ENCODE data around the gene MACROH2A2. TPM values are rescaled to one million over a fixed set of nuclear protein-coding genes. Genes with fewer than 3 reads are reported as not detected.
"Not testable (repeated sequence)": the region's sequence is repeated elsewhere in the genome, so short reads cannot be mapped to it uniquely, and the experiment has no call there.

The MACROH2A2 gene
- total RNA-seq, 4 donors from 2014 or later, result 7.0 to 21.8 (median 15.0) TPM

DNA sequence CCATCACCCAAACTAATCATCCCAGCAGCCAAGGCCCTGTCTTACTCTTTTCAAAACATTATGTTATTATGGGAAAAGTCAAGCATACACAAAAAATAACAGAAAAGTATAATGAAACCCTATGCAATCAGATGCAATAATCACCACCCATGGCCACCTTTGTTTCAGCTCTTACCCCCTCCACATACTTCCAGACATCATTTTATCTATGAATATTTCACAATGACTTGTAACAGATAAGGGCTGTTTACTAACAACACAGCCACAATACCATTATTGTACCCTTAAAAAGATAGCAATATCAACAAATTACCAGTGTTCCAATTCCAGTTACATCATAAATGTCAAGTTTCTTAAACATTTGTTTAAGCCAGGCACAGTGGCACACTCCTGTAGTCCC is 44.8 kb downstream of the MACROH2A2 start:
- Histone ChIP-seq H3K27ac (no peak overlapping the region), H3K4me3 (replicated peaks in 1 of 3) (no peak overlapping the region), H3K9me3 (no peaks in the 10 kb centered on the region), H3K36me3 (peaks cover 0 to 7% of the 10 kb centered on the region in 2 donors), H3K27me3 (no peaks in the 10 kb centered on the region), H3K4me1 (no peaks in the 10 kb centered on the region)
- DNase-seq, result no peak
- TF ChIP-seq POLR2A (IDR thresholded peaks at IDR 0.05), result no peak
- TF ChIP-seq, protein P1, sequence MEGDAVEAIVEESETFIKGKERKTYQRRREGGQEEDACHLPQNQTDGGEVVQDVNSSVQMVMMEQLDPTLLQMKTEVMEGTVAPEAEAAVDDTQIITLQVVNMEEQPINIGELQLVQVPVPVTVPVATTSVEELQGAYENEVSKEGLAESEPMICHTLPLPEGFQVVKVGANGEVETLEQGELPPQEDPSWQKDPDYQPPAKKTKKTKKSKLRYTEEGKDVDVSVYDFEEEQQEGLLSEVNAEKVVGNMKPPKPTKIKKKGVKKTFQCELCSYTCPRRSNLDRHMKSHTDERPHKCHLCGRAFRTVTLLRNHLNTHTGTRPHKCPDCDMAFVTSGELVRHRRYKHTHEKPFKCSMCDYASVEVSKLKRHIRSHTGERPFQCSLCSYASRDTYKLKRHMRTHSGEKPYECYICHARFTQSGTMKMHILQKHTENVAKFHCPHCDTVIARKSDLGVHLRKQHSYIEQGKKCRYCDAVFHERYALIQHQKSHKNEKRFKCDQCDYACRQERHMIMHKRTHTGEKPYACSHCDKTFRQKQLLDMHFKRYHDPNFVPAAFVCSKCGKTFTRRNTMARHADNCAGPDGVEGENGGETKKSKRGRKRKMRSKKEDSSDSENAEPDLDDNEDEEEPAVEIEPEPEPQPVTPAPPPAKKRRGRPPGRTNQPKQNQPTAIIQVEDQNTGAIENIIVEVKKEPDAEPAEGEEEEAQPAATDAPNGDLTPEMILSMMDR (IDR thresholded peaks at IDR 0.05), result no peak
- intact Hi-C loops (cut with DNase I), result no loop called here

DNA sequence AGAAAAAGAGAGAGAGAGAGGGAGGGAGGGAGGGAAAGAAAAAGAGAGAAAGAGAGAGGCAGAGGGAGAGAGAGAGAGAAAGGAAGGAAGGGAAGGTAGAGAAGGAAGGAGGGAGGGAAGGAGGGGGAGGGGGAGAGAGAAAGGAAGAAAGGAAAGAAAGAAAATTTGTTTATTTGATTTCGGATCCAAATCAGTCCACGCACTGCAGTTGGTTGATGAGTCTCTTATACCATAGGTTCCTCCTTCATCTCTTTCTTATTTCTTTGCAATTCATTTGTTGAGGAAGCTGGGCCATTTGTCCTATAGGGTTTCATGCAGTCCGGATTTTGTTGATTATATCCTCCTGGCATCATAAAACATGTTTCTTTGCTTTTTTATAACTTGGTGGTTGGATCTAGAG is 45.6 kb downstream of the MACROH2A2 start:
- no peak overlapping the region for H3K4me3 ChIP-seq (replicated peaks in 1 of 3)
- H3K4me1 ChIP-seq, result no peaks in the 10 kb centered on the region
- no peak overlapping the region for H3K27ac ChIP-seq
- intact Hi-C loops (cut with DNase I), result no loop called here
- no peak for DNase-seq
- no peaks in the 10 kb centered on the region for H3K27me3 ChIP-seq
- H3K9me3 ChIP-seq, result no peaks in the 10 kb centered on the region
- peaks cover 0 to 7% of the 10 kb centered on the region in 2 donors for H3K36me3 ChIP-seq
- TF ChIP-seq POLR2A (IDR thresholded peaks at IDR 0.05), result no peak
- TF ChIP-seq, protein P1 (IDR thresholded peaks at IDR 0.05), result no peak
- 91 to 97% methylated on average over 3 of the region's 3 CpGs for WGBS, 2 donors

DNA sequence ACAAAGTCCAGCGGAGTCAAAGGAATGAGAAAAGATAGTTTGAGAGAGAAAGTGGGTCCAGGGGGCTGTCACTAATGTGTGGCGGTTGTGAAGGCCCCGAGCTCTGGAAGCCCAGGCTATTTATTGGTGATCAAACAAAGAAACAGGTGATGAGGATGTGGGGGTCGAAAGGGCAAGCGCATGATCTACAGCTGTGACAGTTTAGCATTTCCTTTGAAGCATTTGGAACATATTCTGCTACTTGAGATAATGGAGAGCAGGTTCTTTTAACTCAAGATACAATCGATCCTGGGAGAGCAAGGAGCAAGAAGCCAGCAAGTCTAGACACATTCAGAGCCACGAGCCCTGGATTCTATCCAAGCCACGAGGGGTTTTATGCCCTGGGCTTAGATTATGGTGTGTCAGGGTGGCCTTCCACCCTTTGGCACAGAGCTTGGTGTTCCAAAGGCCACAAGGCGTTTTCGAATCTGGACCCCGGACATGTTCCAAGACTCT is 48.5 kb downstream of the MACROH2A2 start:
- H3K27ac ChIP-seq; H3K4me1 ChIP-seq; H3K27me3 ChIP-seq; DNase-seq; intact Hi-C loops (cut with DNase I); H3K36me3 ChIP-seq; H3K9me3 ChIP-seq; H3K4me3 ChIP-seq (replicated peaks in 1 of 3): not testable (repeated sequence)
- 85 to 87% methylated on average over 11 of the region's 11 CpGs for WGBS, 2 donors

DNA sequence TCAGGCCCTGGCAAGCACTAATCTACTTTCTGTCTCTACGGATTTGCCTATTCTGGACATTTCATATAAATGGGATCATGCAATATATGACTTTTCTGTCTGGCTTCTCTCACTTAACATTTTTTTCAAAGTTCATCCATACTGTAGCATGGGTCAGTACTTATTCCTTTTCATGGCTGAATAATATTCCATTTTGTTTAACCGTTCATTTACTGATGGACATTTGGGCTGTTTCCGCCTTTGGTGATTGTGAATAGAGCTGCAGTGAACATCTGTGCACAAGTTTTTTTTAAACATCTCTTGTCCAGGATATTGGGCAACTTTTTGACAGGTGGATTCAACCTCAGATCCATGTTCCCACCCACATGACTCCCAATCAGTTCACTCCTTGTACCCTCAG is 49.0 kb downstream of the MACROH2A2 start:
- no peak overlapping the region for H3K27ac ChIP-seq
- H3K4me1 ChIP-seq, result no peaks in the 10 kb centered on the region
- intact Hi-C loops (cut with DNase I), result no loop called here
- no peaks in the 10 kb centered on the region for H3K27me3 ChIP-seq
- H3K9me3 ChIP-seq, result no peaks in the 10 kb centered on the region
- 64 to 81% methylated on average over 3 of the region's 3 CpGs for WGBS, 2 donors
- H3K4me3 ChIP-seq (replicated peaks in 1 of 3), result no peak overlapping the region
- TF ChIP-seq, protein P1 (IDR thresholded peaks at IDR 0.05), result no peak
- no peak for TF ChIP-seq POLR2A (IDR thresholded peaks at IDR 0.05)
- peaks cover 0 to 7% of the 10 kb centered on the region in 2 donors for H3K36me3 ChIP-seq
- no peak for DNase-seq

DNA sequence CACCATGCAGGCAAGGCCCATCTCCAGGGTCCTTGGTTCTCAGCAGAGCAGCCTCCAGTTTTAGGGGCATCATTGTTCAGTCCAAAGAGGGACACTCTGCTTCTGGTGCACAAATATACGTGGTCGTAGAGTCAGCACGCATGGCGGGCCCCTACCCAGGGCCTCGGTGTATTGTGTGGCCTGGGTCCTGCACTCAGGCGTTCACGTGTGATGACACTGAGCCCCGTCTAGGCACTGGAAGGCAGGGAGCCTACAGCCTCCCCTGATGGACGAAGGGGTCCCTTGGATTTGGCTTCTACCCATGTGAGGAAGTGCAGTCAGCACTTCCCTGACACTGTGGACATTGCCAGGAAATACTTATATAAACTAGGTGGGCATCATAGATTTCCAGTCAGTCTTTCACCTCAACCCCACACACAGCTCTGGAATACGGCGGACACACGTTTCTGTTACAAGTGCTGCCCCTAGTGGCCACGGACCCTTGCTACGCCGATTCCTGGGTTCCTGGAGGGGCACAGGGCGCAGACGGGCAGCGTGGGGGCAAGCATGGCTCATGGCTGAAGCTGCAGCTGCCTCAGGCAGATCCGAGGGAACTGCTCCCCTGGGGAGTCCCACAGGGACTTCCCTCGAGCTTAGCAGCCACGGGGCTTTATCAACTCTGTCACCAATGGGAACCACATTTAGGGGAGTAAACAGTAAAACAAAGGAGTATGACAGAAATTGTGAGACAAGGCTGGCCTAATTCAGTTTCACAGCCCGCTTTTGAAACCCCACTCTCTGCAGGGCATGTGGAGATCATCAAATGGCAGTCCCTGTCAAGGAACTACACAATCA is 54.5 kb downstream of the MACROH2A2 start:
- TF ChIP-seq POLR2A (IDR thresholded peaks at IDR 0.05), result no peak
- TF ChIP-seq, protein P1 (IDR thresholded peaks at IDR 0.05), result peak in 2 of 6 experiments; percentile 39 to 42
- intact Hi-C loops (cut with DNase I), result no loop called here
- 72% methylated on average over 20 to 22 of the region's 22 CpGs for WGBS, 2 donors

More for the DNA sequence above, 54.5 kb downstream of the MACROH2A2 start:
- Histone ChIP-seq H3K9me3 (no peaks in the 10 kb centered on the region), H3K36me3 (peaks cover 14 to 16% of the 10 kb centered on the region in 2 donors), H3K4me3 (replicated peaks in 1 of 3) (no peak overlapping the region), H3K27ac (no peak overlapping the region), H3K4me1 (no peaks in the 10 kb centered on the region), H3K27me3 (no peaks in the 10 kb centered on the region)
- peak in 1 of 2 donors; percentile 12 for DNase-seq

Measured in thyroid gland (tissue), 4 donors.